ENCODE measurements around the gene TCF23. TPM values are rescaled to one million over a fixed set of nuclear protein-coding genes. Genes with fewer than 3 reads are reported as not detected.

Gene TCF23
- total and polyA plus RNA-seq, 2 of the 8 experiments (the other 6 are each of a cell fraction or from before 2014, with no cell fraction given), result 0.02 TPM; not detected in 1

DNA sequence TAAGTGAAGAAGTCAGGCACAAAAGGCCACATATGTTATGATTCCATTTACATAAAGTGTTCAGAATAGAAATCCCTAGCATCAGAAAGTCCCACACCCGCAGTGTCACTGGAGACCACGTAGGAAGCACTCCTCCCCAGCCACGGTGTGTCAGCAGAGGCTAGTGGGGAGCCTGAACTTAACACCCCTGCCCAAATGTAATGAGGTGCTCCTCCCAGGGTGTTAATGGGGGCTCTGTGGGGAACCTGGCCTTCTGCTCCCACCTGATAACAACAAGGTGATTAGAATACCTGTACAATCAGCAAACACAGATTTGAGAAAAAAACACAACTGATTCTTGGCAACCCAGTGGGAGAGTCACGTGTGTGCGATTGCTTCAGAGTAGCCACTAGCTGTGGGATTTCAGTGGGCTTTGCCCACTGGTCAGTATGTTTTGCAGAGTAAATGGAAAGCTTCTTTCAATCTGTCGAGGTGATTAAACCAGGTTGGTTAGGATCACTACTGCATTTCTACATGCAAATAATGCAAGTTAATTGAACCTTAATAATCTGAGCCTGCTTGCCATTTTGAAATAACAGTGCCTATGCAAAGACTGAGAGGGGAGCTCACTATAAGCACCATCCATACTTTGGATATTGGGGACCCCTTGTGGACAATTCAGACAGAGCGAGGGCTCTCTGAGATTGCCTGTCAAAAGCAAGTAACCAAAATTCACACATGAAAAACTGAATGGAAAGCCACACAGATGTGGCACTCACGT, 42.4 kb downstream of the TCF23 start (continued):
- TF ChIP-seq SP1 (IDR thresholded peaks at IDR 0.05; ENCODE audit: low read depth, low read length), result no peak
- no peak for TF ChIP-seq SIX5 (IDR thresholded peaks at IDR 0.05; ENCODE audit: low read depth, low read length)
- TF ChIP-seq, protein P1, sequence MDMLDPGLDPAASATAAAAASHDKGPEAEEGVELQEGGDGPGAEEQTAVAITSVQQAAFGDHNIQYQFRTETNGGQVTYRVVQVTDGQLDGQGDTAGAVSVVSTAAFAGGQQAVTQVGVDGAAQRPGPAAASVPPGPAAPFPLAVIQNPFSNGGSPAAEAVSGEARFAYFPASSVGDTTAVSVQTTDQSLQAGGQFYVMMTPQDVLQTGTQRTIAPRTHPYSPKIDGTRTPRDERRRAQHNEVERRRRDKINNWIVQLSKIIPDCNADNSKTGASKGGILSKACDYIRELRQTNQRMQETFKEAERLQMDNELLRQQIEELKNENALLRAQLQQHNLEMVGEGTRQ (IDR thresholded peaks at IDR 0.05; ENCODE audit: low read length), result no peak
- TF ChIP-seq POU5F1 (IDR thresholded peaks at IDR 0.05; ENCODE audit: low read depth, low read length), result no peak
- TF ChIP-seq TCF12 (IDR thresholded peaks at IDR 0.05; ENCODE audit: low read depth, low read length), result no peak
- no peak for TF ChIP-seq CHD2 (IDR thresholded peaks at IDR 0.05; ENCODE audit: low read length)
- TF ChIP-seq SP4 (IDR thresholded peaks at IDR 0.05; ENCODE audit: low read length), result no peak
- no peak for TF ChIP-seq KDM1A (IDR thresholded peaks at IDR 0.05; ENCODE audit: borderline replicate concordance, low read length)
